SJCRH30 (cell line): ENCODE results near the gene AASS. TPM values are rescaled to one million over a fixed set of nuclear protein-coding genes. Genes with fewer than 3 reads are reported as not detected.
"Not testable (repeated sequence)": the region's sequence is repeated elsewhere in the genome, so short reads cannot be mapped to it uniquely, and the experiment has no call there.

Experiments used
- DNase-seq, 2 experiments: peaks; one replicate each; pipeline ENCODE4 v3.0.0-alpha.2; 2015 to 2020
- H3K27ac ChIP-seq: fragments of 250-450 bp; sonication (Bioruptor Pico); 2 replicates; pipeline ENCODE4 v1.5.1; 2020; ENCODE audit warnings: mild to moderate bottlenecking, moderate library complexity
- H3K27me3 ChIP-seq: fragments of 250-450 bp; sonication (Bioruptor Pico); 2 replicates; pipeline ENCODE4 v1.5.1; 2020; ENCODE audit warnings: mild to moderate bottlenecking, moderate library complexity
- H3K36me3 ChIP-seq: fragments of 250-450 bp; sonication (Bioruptor Pico); 2 replicates; pipeline ENCODE4 v1.5.1; 2020; ENCODE audit warnings: mild to moderate bottlenecking, moderate library complexity
- H3K4me1 ChIP-seq: fragments of 250-450 bp; sonication (Bioruptor Pico); 2 replicates; pipeline ENCODE4 v1.5.1; 2020; ENCODE audit warnings: mild to moderate bottlenecking, moderate library complexity
- H3K4me3 ChIP-seq: fragments of 250-450 bp; sonication (Bioruptor Pico); 2 replicates; pipeline ENCODE4 v1.5.1; 2020; ENCODE audit warnings: mild to moderate bottlenecking, moderate library complexity
- H3K9me3 ChIP-seq: fragments of 250-450 bp; sonication (Bioruptor Pico); replicated peaks from 2 replicates; pipeline ENCODE4 v1.5.1; 2020; ENCODE audit warnings: mild to moderate bottlenecking, moderate library complexity
- total RNA-seq: library from RNA; depleted of rRNA; stranded (reverse); fragments of >200 nt; shearing (Covaris generic); gene quantifications from 2 replicates; pipeline ENCODE4 v1.2.3, GENCODE V29; 2014; rRNA removed

The AASS gene
- 43.4 and 50.4 TPM in 2 replicates for total RNA-seq

GRCh38 chr7:122143751-122144711 is at the start of gene AASS:
AASS (minus strand) TSS chr7:122144249; CDS start chr7:122133726, 10,523 bp downstream.
- H3K4me3 ChIP-seq = peak within 1 kb of the TSS; percentile 90
- H3K36me3 ChIP-seq = no peaks in the 10 kb centered on the region
- no peaks in the 10 kb centered on the region for H3K9me3 ChIP-seq
- peak; percentile 96 to 97 for DNase-seq
- peaks cover 5% of the 10 kb centered on the region; the same call in 1 of the 2 replicates for H3K4me1 ChIP-seq
- H3K27ac ChIP-seq = peak within 1 kb of the TSS; percentile 50
- H3K27me3 ChIP-seq = no peaks in the 10 kb centered on the region

GRCh38 chr7:122188785-122189184 is 44.7 kb upstream of the AASS start:
- H3K27ac ChIP-seq = no peak overlapping the region
- H3K9me3 ChIP-seq = no peaks in the 10 kb centered on the region
- H3K27me3 ChIP-seq = no peaks in the 10 kb centered on the region
- no peak overlapping the region for H3K4me3 ChIP-seq
- DNase-seq = no peak
- no peaks in the 10 kb centered on the region for H3K4me1 ChIP-seq
- H3K36me3 ChIP-seq = no peaks in the 10 kb centered on the region

GRCh38 chr7:122183106-122183505 is 39.1 kb upstream of the AASS start:
- no peaks in the 10 kb centered on the region for H3K4me1 ChIP-seq
- no peaks in the 10 kb centered on the region for H3K27me3 ChIP-seq
- no peak for DNase-seq
- no peak overlapping the region for H3K4me3 ChIP-seq
- H3K36me3 ChIP-seq = no peaks in the 10 kb centered on the region
- H3K27ac ChIP-seq = no peak overlapping the region
- no peaks in the 10 kb centered on the region for H3K9me3 ChIP-seq

GRCh38 chr7:122182081-122182480 is 38.0 kb upstream of the AASS start:
- no peak overlapping the region for H3K4me3 ChIP-seq
- DNase-seq = no peak
- H3K27me3 ChIP-seq = no peaks in the 10 kb centered on the region
- H3K9me3 ChIP-seq = no peaks in the 10 kb centered on the region
- H3K27ac ChIP-seq = no peak overlapping the region
- no peaks in the 10 kb centered on the region for H3K4me1 ChIP-seq
- H3K36me3 ChIP-seq = no peaks in the 10 kb centered on the region

- H3K27ac ChIP-seq, H3K4me1 ChIP-seq, H3K27me3 ChIP-seq, H3K36me3 ChIP-seq, DNase-seq, H3K4me3 ChIP-seq, H3K9me3 ChIP-seq: not testable (repeated sequence)
Observed at GRCh38 chr7:122172144-122172543, 28.1 kb upstream of the AASS start.

- Histone ChIP-seq H3K4me3 (no peak overlapping the region), H3K36me3 (no peaks in the 10 kb centered on the region), H3K27me3 (no peaks in the 10 kb centered on the region), H3K9me3 (no peaks in the 10 kb centered on the region), H3K4me1 (no peaks in the 10 kb centered on the region), H3K27ac (no peak overlapping the region)
- no peak for DNase-seq
Observed at GRCh38 chr7:122166740-122167139, 22.7 kb upstream of the AASS start.

GRCh38 chr7:122166275-122166674 is 22.2 kb upstream of the AASS start:
- Histone ChIP-seq H3K4me1 (no peaks in the 10 kb centered on the region), H3K27ac (no peak overlapping the region), H3K9me3 (no peaks in the 10 kb centered on the region), H3K36me3 (no peaks in the 10 kb centered on the region), H3K4me3 (no peak overlapping the region), H3K27me3 (no peaks in the 10 kb centered on the region)
- DNase-seq = no peak

GRCh38 chr7:122161628-122162027 is 17.6 kb upstream of the AASS start:
- H3K36me3 ChIP-seq = no peaks in the 10 kb centered on the region
- no peak for DNase-seq
- H3K9me3 ChIP-seq = no peaks in the 10 kb centered on the region
- H3K4me3 ChIP-seq = no peak overlapping the region
- H3K27ac ChIP-seq = no peak overlapping the region
- no peaks in the 10 kb centered on the region for H3K27me3 ChIP-seq
- H3K4me1 ChIP-seq = no peaks in the 10 kb centered on the region

GRCh38 chr7:122155566-122155965 is 11.5 kb upstream of the AASS start:
- no peak overlapping the region for H3K27ac ChIP-seq
- no peak overlapping the region for H3K4me3 ChIP-seq
- no peaks in the 10 kb centered on the region for H3K27me3 ChIP-seq
- no peaks in the 10 kb centered on the region for H3K36me3 ChIP-seq
- no peak for DNase-seq
- no peaks in the 10 kb centered on the region for H3K9me3 ChIP-seq
- H3K4me1 ChIP-seq = no peaks in the 10 kb centered on the region

- no peaks in the 10 kb centered on the region for H3K36me3 ChIP-seq
- H3K4me1 ChIP-seq = no peaks in the 10 kb centered on the region
- H3K4me3 ChIP-seq = no peak overlapping the region
- DNase-seq = no peak
- H3K9me3 ChIP-seq = no peaks in the 10 kb centered on the region
- H3K27me3 ChIP-seq = no peaks in the 10 kb centered on the region
- no peak overlapping the region for H3K27ac ChIP-seq
Observed at GRCh38 chr7:122148878-122149277, 4.8 kb upstream of the AASS start.

GRCh38 chr7:122148081-122148480 is 4.0 kb upstream of the AASS start:
- no peaks in the 10 kb centered on the region for H3K27me3 ChIP-seq
- H3K9me3 ChIP-seq = no peaks in the 10 kb centered on the region
- H3K4me1 ChIP-seq = no peaks in the 10 kb centered on the region
- no peaks in the 10 kb centered on the region for H3K36me3 ChIP-seq
- DNase-seq = no peak
- no peak overlapping the region for H3K27ac ChIP-seq
- no peak overlapping the region for H3K4me3 ChIP-seq

- no peak for DNase-seq
- no peaks in the 10 kb centered on the region for H3K9me3 ChIP-seq
Observed at GRCh38 chr7:122145937-122146645, 2.0 kb upstream of the AASS start.

GRCh38 chr7:122143376-122143750 is 686 bp downstream of the AASS start:
- H3K4me3 ChIP-seq = peak overlapping the region; percentile 90
- H3K27me3 ChIP-seq = no peaks in the 10 kb centered on the region
- H3K36me3 ChIP-seq = no peaks in the 10 kb centered on the region
- peak; percentile 38 to 54 for DNase-seq
- peak overlapping the region; percentile 50 for H3K27ac ChIP-seq
- H3K9me3 ChIP-seq = no peaks in the 10 kb centered on the region
- H3K4me1 ChIP-seq = peaks cover 5% of the 10 kb centered on the region; the same call in 1 of the 2 replicates

More at GRCh38 chr7:122145937-122146645, 2.0 kb upstream of the AASS start:
- H3K36me3 ChIP-seq = no peaks in the 10 kb centered on the region
- no peaks in the 10 kb centered on the region for H3K27me3 ChIP-seq
- H3K4me3 ChIP-seq = no peak overlapping the region
- peaks cover 5% of the 10 kb centered on the region; the same call in 1 of the 2 replicates for H3K4me1 ChIP-seq
- H3K27ac ChIP-seq = no peak overlapping the region

GRCh38 chr7:122140918-122141317 is 3.1 kb downstream of the AASS start:
- H3K27me3 ChIP-seq = no peaks in the 10 kb centered on the region
- no peaks in the 10 kb centered on the region for H3K9me3 ChIP-seq
- no peaks in the 10 kb centered on the region for H3K36me3 ChIP-seq
- no peak overlapping the region for H3K4me3 ChIP-seq
- H3K27ac ChIP-seq = no peak overlapping the region
- no peak for DNase-seq
- peaks cover 10% of the 10 kb centered on the region; the same call in 1 of the 2 replicates for H3K4me1 ChIP-seq
